Activated CD4-positive, alpha-beta memory T cell treated with anti-CD3 and anti-CD28 coated beads for 36 hours (primary cell): ENCODE measurements around the gene SLC5A10. TPM values are rescaled to one million over a fixed set of nuclear protein-coding genes. Genes with fewer than 3 reads are reported as not detected.
A peak's percentile ranks its signal among the peaks of the same experiment; 100 is the strongest.
"Not testable (repeated sequence)": the region's sequence is repeated elsewhere in the genome, so short reads cannot be mapped to it uniquely, and the experiment has no call there.

Experiments used
- CTCF ChIA-PET: fragments of 350-600 bp; sonication (Branson Sonifier 250); formaldehyde crosslinking; loops from one replicate; lab custom pipeline; 2021; ENCODE audit warnings: antibody characterized with exemption, inconsistent platforms; lab: Charles Lee
- POLR2A ChIA-PET: fragments of 350-600 bp; sonication (Branson Sonifier 250); formaldehyde crosslinking; loops from one replicate; lab custom pipeline; 2021; ENCODE audit warnings: antibody characterized with exemption; lab: Charles Lee
- DNase-seq: peaks from one replicate; pipeline ENCODE4 v3.0.0-alpha.2; 2020
- H3K27ac Mint-ChIP-seq: one replicate; pipeline ENCODE4 v1.8.0; 2021; ENCODE audit warnings: mixed read lengths
- H3K27me3 Mint-ChIP-seq: one replicate; pipeline ENCODE4 v1.8.0; 2021; ENCODE audit warnings: mixed read lengths
- H3K36me3 Mint-ChIP-seq: one replicate; pipeline ENCODE4 v1.8.0; 2021; ENCODE audit warnings: mixed read lengths
- H3K4me1 Mint-ChIP-seq: one replicate; pipeline ENCODE4 v1.8.0; 2021; ENCODE audit warnings: low read depth, mixed read lengths
- H3K4me3 Mint-ChIP-seq: one replicate; pipeline ENCODE4 v1.8.0; 2021; ENCODE audit warnings: mild to moderate bottlenecking, mixed read lengths
- H3K9me3 Mint-ChIP-seq: one replicate; pipeline ENCODE4 v1.8.0; 2021; ENCODE audit warnings: mixed read lengths
- intact Hi-C: fragments of 100-400 bp; cut with micrococcal nuclease; formaldehyde crosslinking; loops from one replicate; pipeline ENCODE4 v1.15.1; 2023
- total RNA-seq, 2 experiments: library from RNA; stranded (reverse); gene quantifications; one replicate each; pipeline ENCODE4 v1.2.3, GENCODE V29; 2021

The SLC5A10 gene
- total RNA-seq, 2 experiments from 2014 or later, result not detected

- Mint-ChIP-seq H3K4me1 (peaks cover 4% of the 10 kb centered on the region), H3K36me3 (peaks cover 6% of the 10 kb centered on the region), H3K4me3 (no peak overlapping the region), H3K27ac (no peak overlapping the region), H3K9me3 (no peaks in the 10 kb centered on the region), H3K27me3 (peaks cover 2% of the 10 kb centered on the region)
- intact Hi-C loops, result no loop called here
- ChIA-PET POLR2A (no interaction called here), CTCF (interaction anchor here (0.6 to 2.7 kb wide), 3 partner anchors 58 to 1395 kb away, joined by 3 to 9 read pairs (median 4); no protein-coding TSS in a partner anchor)
- no peak for DNase-seq
These were observed 67.3 kb downstream of the SLC5A10 start for GRCh38 chr17:19019041-19019941.

DNA sequence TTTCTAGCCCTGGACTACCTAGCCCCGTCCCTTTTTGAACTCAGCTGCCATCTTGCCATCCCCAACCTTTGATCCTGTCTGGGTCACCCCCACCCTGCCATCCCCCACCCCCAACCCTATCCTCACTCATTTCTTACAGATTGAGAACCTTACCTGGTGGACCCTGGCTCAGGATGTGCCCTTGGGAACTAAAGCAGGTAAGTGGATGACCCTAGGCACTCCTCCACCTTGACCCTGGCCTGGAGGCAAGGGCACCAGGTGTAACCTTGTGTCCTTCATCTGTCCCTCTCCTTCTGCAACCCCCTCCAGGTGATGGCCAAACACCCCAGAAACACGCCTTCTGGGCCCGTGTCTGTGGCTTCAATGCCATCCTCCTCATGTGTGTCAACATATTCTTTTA lies 68.1 kb downstream of the SLC5A10 start:
- Mint-ChIP-seq H3K36me3 (peaks cover 10% of the 10 kb centered on the region), H3K27me3 (peaks cover 2% of the 10 kb centered on the region), H3K27ac (no peak overlapping the region), H3K4me3 (no peak overlapping the region), H3K9me3 (no peaks in the 10 kb centered on the region), H3K4me1 (peaks cover 12% of the 10 kb centered on the region)
- intact Hi-C loops, result no loop called here
- DNase-seq, result no peak
- POLR2A ChIA-PET, result no interaction called here
- CTCF ChIA-PET, result interaction anchor here (2.7 kb wide), 1 partner anchor 59 kb away, joined by 9 read pairs; no protein-coding TSS in a partner anchor

DNA sequence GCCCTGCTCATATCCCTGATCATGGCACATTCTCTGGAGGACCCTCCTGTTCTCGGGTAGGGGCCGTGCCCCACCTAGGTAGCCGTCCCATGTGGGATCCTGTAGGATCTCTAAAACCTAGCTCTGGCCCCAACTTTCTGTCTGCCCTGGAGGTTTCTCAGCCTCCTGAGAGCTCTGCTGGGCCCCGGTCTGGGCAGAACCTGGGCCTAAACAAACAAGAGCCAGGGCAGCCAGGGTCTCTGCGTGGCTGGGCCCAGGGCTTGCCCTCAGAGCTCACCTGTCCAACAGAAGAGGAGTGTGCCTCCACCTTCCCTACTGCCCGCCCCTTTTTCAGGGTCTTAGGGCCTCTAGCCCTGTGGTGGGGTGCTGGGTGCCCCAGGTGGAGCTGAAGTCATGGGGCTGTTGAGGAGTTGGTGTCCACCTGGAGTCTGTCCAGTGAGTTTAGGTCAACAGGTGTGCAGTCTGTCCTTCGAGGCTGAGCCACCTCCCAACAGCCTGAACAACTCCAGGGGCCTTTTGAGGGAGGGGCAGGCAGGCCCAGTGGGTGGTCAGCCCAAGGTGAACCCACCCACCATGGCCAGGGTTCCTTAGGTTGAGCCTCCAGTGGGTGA lies 69.2 kb downstream of the SLC5A10 start:
- H3K27ac Mint-ChIP-seq, DNase-seq, POLR2A ChIA-PET, H3K4me3 Mint-ChIP-seq, CTCF ChIA-PET, H3K9me3 Mint-ChIP-seq, H3K27me3 Mint-ChIP-seq, intact Hi-C loops: not testable (repeated sequence)
- Mint-ChIP-seq H3K4me1 (peaks cover 12% of the 10 kb centered on the region), H3K36me3 (peaks cover 10% of the 10 kb centered on the region)

DNA sequence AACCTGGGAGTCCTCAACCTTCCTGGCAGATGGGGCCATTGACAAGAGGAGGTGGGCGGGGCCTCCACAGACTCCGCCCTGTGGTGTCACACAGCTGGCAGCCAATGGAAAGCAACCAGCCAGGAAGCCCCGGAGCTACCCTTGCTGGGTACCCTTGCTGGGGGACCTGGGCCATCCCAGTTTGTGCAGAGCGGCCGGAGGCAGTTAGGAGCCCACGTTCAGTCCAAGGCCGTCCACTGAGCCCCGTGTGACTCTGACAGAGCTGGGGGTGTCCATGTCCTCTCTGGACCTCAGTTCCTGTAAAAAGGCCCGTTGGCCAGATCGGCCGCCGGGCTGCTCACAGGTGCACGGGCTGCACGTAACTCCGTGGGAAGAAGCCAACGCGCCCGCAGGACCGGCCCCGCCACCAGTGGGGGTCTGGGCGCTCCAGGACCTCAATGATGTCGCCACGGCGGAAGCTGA lies 69.7 kb downstream of the SLC5A10 start:
- ChIA-PET CTCF (interaction anchor here (1.8 kb wide), 1 partner anchor 61 kb away, joined by 9 read pairs; no protein-coding TSS in a partner anchor), POLR2A (no interaction called here)
- intact Hi-C loops, result no loop called here
- Mint-ChIP-seq H3K36me3 (peaks cover 10% of the 10 kb centered on the region), H3K4me3 (no peak overlapping the region), H3K9me3 (no peaks in the 10 kb centered on the region), H3K4me1 (peaks cover 12% of the 10 kb centered on the region), H3K27me3 (peaks cover 2% of the 10 kb centered on the region), H3K27ac (no peak overlapping the region)
- peak; percentile 51 for DNase-seq

DNA sequence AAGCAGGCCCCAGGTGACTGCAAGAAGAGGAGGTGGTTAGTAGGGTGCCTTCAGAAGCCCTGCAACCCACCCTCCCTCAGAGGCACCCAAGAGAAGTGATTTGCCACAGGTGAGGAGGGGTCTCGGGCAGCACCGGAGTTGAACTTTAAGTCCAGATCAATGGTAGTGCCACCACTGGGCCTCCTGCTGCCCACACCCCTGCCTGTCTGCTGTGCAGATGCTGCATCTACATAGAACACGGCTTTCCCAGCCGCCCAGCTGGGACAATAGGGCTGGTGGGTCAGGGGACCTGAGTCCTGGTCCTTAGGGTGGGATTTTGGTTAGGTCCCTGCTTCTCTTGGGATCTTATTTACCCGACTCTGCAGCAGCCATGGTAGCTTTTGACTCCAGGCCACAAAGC lies 70.2 kb downstream of the SLC5A10 start:
- ChIA-PET CTCF (interaction anchor here (1.8 kb wide), 1 partner anchor 61 kb away, joined by 9 read pairs; no protein-coding TSS in a partner anchor), POLR2A (no interaction called here)
- Mint-ChIP-seq H3K27ac (no peak overlapping the region), H3K4me1 (peaks cover 12% of the 10 kb centered on the region), H3K4me3 (no peak overlapping the region), H3K36me3 (peaks cover 10% of the 10 kb centered on the region), H3K9me3 (no peaks in the 10 kb centered on the region), H3K27me3 (no peaks in the 10 kb centered on the region)
- intact Hi-C loops, result no loop called here
- no peak for DNase-seq

DNA sequence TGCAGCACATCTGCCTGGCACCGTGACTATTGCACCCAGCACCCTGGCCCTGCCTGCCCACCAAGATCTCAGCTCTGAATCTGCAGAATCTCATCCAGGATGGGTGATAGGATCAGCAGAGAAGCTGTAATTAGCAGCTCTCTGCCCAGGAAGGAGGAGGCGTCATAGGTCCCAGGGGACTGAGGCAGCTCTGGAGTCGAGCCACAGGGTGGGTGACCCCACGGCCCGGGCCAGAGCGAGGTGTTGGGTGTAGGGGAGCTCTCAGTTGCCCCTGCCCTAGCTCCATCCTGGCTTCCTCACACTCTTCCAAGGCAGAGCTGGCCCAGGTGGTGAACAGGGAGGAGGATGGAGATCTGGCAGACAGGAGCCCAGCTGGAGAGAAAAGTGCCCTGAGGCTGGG lies 70.8 kb downstream of the SLC5A10 start:
- intact Hi-C loops, result no loop called here
- peaks cover 12% of the 10 kb centered on the region for H3K4me1 Mint-ChIP-seq
- DNase-seq, result no peak
- CTCF ChIA-PET, result interaction anchor here (1.8 kb wide), 1 partner anchor 62 kb away, joined by 9 read pairs; no protein-coding TSS in a partner anchor
- peaks cover 10% of the 10 kb centered on the region for H3K36me3 Mint-ChIP-seq
- H3K9me3 Mint-ChIP-seq, result no peaks in the 10 kb centered on the region
- no peaks in the 10 kb centered on the region for H3K27me3 Mint-ChIP-seq
- H3K4me3 Mint-ChIP-seq, result no peak overlapping the region
- POLR2A ChIA-PET, result interaction anchor here (1.2 kb wide), 1 partner anchor 18 kb away, joined by 3 read pairs; the partner anchor contains the start of gene FAM83G
- H3K27ac Mint-ChIP-seq, result no peak overlapping the region

DNA sequence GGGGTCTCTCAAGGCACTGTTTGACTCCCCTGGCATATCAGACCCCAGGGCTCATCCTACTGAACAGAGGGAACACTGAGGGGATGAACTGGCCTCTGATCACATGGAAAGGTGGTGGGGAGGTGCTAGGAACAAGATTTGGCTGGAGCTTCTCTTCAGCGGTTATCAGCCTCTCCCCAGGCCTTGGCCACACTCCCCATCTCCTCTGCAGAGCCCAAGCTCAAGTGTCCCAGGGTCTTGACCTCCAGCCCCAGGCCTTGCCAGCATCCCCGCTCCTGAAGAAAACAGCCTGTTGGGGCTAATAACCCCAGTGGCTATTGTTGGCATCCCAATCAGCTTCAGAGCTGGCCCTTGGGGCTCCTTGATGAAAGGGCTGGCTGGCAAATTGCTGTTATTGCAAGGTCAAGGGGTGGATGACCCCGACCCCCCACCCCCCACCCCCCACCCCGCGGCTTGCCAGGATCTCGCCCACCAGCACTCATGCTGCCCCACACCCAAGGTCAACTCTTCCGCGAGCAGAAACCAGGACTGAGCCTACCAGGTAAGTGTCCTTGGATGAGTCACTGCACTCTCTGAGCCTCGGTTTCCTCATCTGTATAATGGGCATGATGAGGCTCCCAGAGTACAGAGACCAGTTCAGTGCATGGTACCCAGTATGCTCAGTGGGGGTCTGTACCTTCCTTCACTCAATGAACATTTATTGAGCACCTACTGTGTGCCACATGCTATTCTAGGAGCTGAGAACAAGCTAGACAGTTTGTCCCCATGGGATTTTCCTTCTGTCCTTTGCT lies 71.4 kb downstream of the SLC5A10 start:
- Mint-ChIP-seq H3K9me3 (no peaks in the 10 kb centered on the region), H3K27ac (no peak overlapping the region), H3K36me3 (peaks cover 10% of the 10 kb centered on the region), H3K4me1 (peaks cover 12% of the 10 kb centered on the region), H3K27me3 (no peaks in the 10 kb centered on the region), H3K4me3 (no peak overlapping the region)
- ChIA-PET POLR2A (interaction anchor here (1.2 kb wide), 1 partner anchor 18 kb away, joined by 3 read pairs; the partner anchor contains the start of gene FAM83G), CTCF (interaction anchor here (1.8 kb wide), 1 partner anchor 63 kb away, joined by 9 read pairs; no protein-coding TSS in a partner anchor)
- intact Hi-C loops, result no loop called here
- no peak for DNase-seq

DNA sequence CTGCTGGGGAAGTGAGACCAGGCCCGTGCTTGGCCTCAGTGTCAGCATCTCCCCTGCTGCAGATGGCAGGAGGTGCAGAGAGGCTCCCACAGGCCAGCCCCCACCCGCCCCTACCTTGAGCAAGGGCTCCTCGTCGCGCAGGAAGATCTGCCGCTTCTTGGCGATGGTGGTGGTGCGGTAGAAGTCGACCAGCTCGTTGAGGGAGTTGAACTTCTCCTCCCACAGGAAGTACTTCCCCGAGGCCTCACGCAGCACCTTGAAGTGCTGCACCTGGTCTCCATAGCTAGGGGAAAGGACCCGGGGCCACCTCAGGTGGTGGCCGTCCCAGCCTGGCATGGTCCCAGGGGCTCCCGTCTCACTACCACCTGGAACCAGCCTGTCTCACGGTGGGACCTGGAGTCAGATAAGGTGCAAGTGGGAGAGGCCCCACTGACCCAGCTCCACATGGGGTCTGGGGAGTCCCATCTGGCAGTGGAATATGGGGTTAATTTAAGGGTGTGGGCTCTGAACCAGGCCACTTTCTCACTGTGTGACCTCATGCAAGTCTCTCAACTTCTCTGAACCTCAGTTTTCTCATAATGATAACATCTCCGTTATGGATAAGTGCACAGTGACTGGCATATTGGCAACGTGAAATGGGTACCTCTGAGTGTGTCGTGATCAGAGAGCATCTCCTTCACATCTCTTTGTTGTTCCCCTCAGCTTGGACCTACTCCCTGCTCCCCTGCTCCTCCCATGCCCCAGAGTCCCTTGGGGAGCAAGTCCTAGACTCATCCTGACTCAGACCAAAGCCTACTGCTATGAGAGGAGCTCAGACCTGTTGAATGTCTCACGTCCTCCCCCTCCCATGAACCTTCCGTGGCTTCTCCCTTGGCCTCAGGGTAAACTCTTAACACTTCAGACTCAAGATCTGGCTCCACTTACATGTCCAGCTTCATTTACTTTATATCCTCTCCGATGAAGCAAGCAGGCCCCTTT lies 72.4 kb downstream of the SLC5A10 start:
- Mint-ChIP-seq H3K4me3 (no peak overlapping the region), H3K27me3 (no peaks in the 10 kb centered on the region), H3K27ac (peak overlapping the region; percentile 81), H3K4me1 (peaks cover 12% of the 10 kb centered on the region), H3K36me3 (peaks cover 10% of the 10 kb centered on the region), H3K9me3 (no peaks in the 10 kb centered on the region)
- POLR2A ChIA-PET, result no interaction called here
- CTCF ChIA-PET, result no interaction called here
- peak; percentile 25 for DNase-seq
- intact Hi-C loops, result no loop called here

GRCh38 chr17:19028671-19029070 lies 76.7 kb downstream of the SLC5A10 start:
- H3K4me3 Mint-ChIP-seq, H3K27ac Mint-ChIP-seq, H3K36me3 Mint-ChIP-seq, H3K9me3 Mint-ChIP-seq, H3K27me3 Mint-ChIP-seq, CTCF ChIA-PET, POLR2A ChIA-PET, DNase-seq, intact Hi-C loops: not testable (repeated sequence)
- H3K4me1 Mint-ChIP-seq, result peaks cover 12% of the 10 kb centered on the region

GRCh38 chr17:19029740-19030139 lies 77.8 kb downstream of the SLC5A10 start:
- DNase-seq, H3K4me3 Mint-ChIP-seq, CTCF ChIA-PET, H3K27me3 Mint-ChIP-seq, H3K9me3 Mint-ChIP-seq, intact Hi-C loops, H3K4me1 Mint-ChIP-seq, POLR2A ChIA-PET, H3K36me3 Mint-ChIP-seq, H3K27ac Mint-ChIP-seq: not testable (repeated sequence)
